Stomach (tissue), 9 donors: ENCODE results near the gene MCF2L. TPM values are rescaled to one million over a fixed set of nuclear protein-coding genes. Genes with fewer than 3 reads are reported as not detected.

Experiments used
- DNase-seq, 2 donors: peaks; one replicate each; pipeline versions ENCODE4 v3.0.0 to v3.0.0-alpha.2; 2013 to 2019
- H3K27ac ChIP-seq, 5 donors: fragments of 200-600 bp in 4 of 5; sonication (generic) in 4 of 5; one replicate each; pipeline ENCODE4 v1.5.1; 2013 to 2019; ENCODE audit warnings: mild to moderate bottlenecking in 1 of 5, moderate library complexity in 1 of 5
- H3K27me3 ChIP-seq, 3 donors: fragments of 200-600 bp; sonication (generic); one replicate each; pipeline ENCODE4 v1.5.1; 2017 to 2019; ENCODE audit warnings: mixed run types in 1 of 3
- H3K36me3 ChIP-seq, 4 donors: fragments of 200-600 bp; sonication (generic); 1 replicate in 3 of 4; 2 replicates in 1 of 4; pipeline ENCODE4 v1.5.1; 2016 to 2019
- H3K4me1 ChIP-seq, 4 donors: fragments of 200-600 bp; sonication (generic); one replicate each; pipeline ENCODE4 v1.5.1; 2016 to 2019
- H3K4me3 ChIP-seq, 4 donors: fragments of 200-600 bp; sonication (generic) in 3 of 4; one replicate each; pipeline ENCODE4 v1.5.1; 2016 to 2019; ENCODE audit warnings: mild to moderate bottlenecking in 1 of 4
- H3K9me3 ChIP-seq, 4 donors: fragments of 200-600 bp; sonication (generic); one replicate each; pipeline ENCODE4 v1.5.1; 2016 to 2019
- EP300 ChIP-seq: sonication (generic); formaldehyde crosslinking; IDR thresholded peaks from one replicate; pipeline ENCODE4 v1.6.1; 2017; ENCODE audit warnings: antibody characterized with exemption
- POLR2A ChIP-seq, 4 donors: fragments of 450-650 bp; IDR thresholded peaks; one replicate each; pipeline ENCODE4 v1.6.1; 2016; ENCODE audit warnings: antibody characterized with exemption in 4 of 4, control low read depth in 2 of 4, mild to moderate bottlenecking in 1 of 4, moderate library complexity in 1 of 4
- POLR2AphosphoS5 ChIP-seq, 3 donors: sonication (generic); formaldehyde crosslinking; IDR thresholded peaks; one replicate each; pipeline ENCODE4 v1.6.1; 2016; ENCODE audit warnings: antibody characterized with exemption in 3 of 3
- WGBS, 5 donors: extraction: QIAGEN DNeasy Blood & Tissue Kit in 3 of 5; methylation state at CpG; one replicate each; pipeline versions ENCODE4 v1.1.5 to v1.1.7; 2013 to 2018; 5-methylcytosine and 5-hydroxymethylcytosine counted together
- intact Hi-C: fragments of 100-400 bp; cut with DNase I; formaldehyde crosslinking; loops from one replicate; pipeline ENCODE4 v1.15.1; 2023; ENCODE audit warnings: low total_unique reads
- polyA plus RNA-seq, 3 donors: library from polyadenylated mRNA; stranded (reverse); fragments of 200-250 nt; gene quantifications; one replicate each; pipeline ENCODE4 v1.2.3, GENCODE V29; 2013
- total RNA-seq, 5 donors: library from RNA; depleted of rRNA; stranded (reverse); fragments of >200 nt; gene quantifications; one replicate each; pipeline versions ENCODE4 v1.1.0 to v1.2.3, GENCODE V29; 2014 to 2016
- TF ChIP-seq, protein P1 (sequence below), 7 experiments: fragments of 450-650 bp in 4 of 7; fragments of 200-600 bp in 3 of 7; sonication (generic) in 3 of 7; IDR thresholded peaks; one replicate each; pipeline ENCODE4 v1.5.1; 2016 to 2019; ENCODE audit warnings: antibody characterized with exemption in 7 of 7, control low read depth in 2 of 7, mild to moderate bottlenecking in 1 of 7
- donor health status: healthy with polysubstance abuse.
- donor health status: Bipolar disorder and iron deficiency.
- donor health status: healthy.

The MCF2L gene
- total and polyA plus RNA-seq, 8 donors: 10.8 to 363 (median 39.4) TPM

DNA sequence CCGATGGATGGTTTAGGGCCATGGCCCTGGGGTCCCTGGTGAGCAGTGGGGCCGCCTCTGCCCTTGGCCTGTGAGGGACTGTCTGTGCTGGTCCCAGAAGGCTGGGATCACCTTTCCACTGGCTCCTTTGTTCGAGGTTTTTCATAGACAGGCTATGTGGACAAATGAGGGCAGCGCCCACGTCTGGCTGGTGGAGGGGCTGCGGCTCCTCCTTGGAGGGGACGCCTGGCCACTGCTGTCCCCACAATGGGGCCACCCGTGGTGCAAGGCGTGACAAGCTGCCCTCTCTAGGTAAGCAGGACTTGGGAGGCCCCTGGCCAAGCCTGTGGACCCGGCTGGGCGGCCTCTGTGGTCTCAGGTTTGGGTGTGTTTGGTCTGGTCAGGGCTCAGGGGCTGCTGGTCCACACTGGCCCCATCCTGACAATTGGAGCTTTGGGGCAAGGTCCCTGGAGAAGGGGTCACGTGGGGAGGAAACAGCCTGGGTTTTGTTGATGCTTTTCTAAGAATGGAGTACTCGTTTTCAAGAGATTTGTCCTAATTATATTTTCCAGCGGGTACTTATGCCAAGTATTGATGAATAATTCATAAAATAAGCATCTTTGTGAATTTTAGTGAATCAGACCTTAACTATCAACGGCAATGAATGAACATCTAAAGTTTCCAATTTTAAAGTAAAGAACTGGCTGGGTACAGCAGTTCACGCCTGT, 33.3 kb downstream of the MCF2L start:
- H3K4me1 ChIP-seq: peaks cover 33 to 45% (median 35%) of the 10 kb centered on the region in 4 donors
- 39 to 60% (median 52%) methylated on average over 7 to 16 of the region's 16 CpGs for WGBS, 5 donors
- peak in 1 of 2 donors; percentile 79 for DNase-seq
- peak overlapping the region in 4 of 5 donors; percentile 13 to 61 (median 43) for H3K27ac ChIP-seq
- no peak for TF ChIP-seq POLR2A (IDR thresholded peaks at IDR 0.05)
- no peak for TF ChIP-seq EP300
- TF ChIP-seq POLR2AphosphoS5 (IDR thresholded peaks at IDR 0.05): no peak
- TF ChIP-seq, protein P1, sequence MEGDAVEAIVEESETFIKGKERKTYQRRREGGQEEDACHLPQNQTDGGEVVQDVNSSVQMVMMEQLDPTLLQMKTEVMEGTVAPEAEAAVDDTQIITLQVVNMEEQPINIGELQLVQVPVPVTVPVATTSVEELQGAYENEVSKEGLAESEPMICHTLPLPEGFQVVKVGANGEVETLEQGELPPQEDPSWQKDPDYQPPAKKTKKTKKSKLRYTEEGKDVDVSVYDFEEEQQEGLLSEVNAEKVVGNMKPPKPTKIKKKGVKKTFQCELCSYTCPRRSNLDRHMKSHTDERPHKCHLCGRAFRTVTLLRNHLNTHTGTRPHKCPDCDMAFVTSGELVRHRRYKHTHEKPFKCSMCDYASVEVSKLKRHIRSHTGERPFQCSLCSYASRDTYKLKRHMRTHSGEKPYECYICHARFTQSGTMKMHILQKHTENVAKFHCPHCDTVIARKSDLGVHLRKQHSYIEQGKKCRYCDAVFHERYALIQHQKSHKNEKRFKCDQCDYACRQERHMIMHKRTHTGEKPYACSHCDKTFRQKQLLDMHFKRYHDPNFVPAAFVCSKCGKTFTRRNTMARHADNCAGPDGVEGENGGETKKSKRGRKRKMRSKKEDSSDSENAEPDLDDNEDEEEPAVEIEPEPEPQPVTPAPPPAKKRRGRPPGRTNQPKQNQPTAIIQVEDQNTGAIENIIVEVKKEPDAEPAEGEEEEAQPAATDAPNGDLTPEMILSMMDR (IDR thresholded peaks at IDR 0.05): peak in 5 of 7 experiments; percentile 28 to 59 (median 41)
- H3K36me3 ChIP-seq: peaks cover 0 to 7% (median 3%) of the 10 kb centered on the region in 4 donors
- intact Hi-C loops: no loop called here
- H3K4me3 ChIP-seq: peak overlapping the region; percentile 31 to 49 (median 38)
- no peaks in the 10 kb centered on the region for H3K9me3 ChIP-seq
- H3K27me3 ChIP-seq: peaks cover 0 to 48% (median 13%) of the 10 kb centered on the region in 3 donors

DNA sequence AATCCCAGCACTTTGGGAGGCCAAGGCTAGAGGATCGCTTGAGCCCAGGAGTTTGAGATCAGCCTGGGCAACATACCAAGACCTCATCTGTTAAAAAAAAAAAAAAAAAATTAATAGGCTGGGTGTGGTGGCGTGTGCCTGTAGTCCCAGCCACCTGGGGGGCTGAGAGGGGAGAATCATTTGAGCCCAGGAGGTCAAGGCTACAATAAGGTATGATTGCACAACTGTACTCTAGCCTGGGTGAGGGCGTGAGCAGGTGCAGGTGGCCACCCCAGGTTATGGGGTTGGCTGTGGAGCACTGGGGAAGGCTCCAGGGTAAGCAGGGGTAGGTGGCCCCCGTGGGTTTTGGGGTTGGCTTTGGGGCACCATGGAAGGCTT, 33.9 kb downstream of the MCF2L start:
- 80 to 92% (median 82%) methylated on average over 4 of the region's 4 CpGs for WGBS, 5 donors
- Histone ChIP-seq H3K9me3 (no peaks in the 10 kb centered on the region), H3K27ac (no peak overlapping the region), H3K4me3 (no peak overlapping the region), H3K27me3 (peaks cover 0 to 43% (median 13%) of the 10 kb centered on the region in 3 donors), H3K4me1 (peaks cover 28 to 39% (median 30%) of the 10 kb centered on the region in 4 donors), H3K36me3 (peaks cover 0 to 7% (median 3%) of the 10 kb centered on the region in 4 donors)
- no peak for DNase-seq
- no peak for TF ChIP-seq POLR2A (IDR thresholded peaks at IDR 0.05)
- no peak for TF ChIP-seq EP300
- no peak for TF ChIP-seq POLR2AphosphoS5 (IDR thresholded peaks at IDR 0.05)
- TF ChIP-seq, protein P1 (IDR thresholded peaks at IDR 0.05): no peak
- intact Hi-C loops: no loop called here

DNA sequence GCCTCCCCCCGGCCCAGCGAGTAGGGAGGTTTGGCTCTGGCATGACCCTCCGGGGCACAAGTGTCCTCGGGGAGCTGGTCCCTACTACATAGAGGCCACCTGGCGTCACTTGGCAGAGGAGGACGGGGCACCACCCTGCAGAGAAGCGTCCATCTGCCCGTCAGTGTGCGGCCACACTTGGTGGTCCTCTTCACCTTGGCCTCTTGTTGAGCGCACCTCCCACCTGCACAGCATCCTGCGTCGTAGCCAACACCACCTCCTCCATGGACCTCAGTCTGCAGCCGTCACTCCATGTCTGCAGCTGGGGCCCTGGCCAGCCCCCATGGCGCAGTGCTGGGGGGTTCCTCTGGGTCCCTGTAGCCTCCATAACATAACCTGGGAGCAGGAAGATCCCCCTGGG, 35.1 kb downstream of the MCF2L start:
- Histone ChIP-seq H3K27ac (no peak overlapping the region), H3K4me1 (peaks cover 17 to 28% (median 21%) of the 10 kb centered on the region in 4 donors), H3K9me3 (no peaks in the 10 kb centered on the region), H3K36me3 (peaks cover 0 to 7% (median 3%) of the 10 kb centered on the region in 4 donors), H3K27me3 (peaks cover 0 to 43% (median 13%) of the 10 kb centered on the region in 3 donors), H3K4me3 (no peak overlapping the region)
- TF ChIP-seq POLR2AphosphoS5 (IDR thresholded peaks at IDR 0.05) (no peak), POLR2A (IDR thresholded peaks at IDR 0.05) (no peak), EP300 (no peak)
- TF ChIP-seq, protein P1 (IDR thresholded peaks at IDR 0.05): no peak
- intact Hi-C loops: no loop called here
- no peak for DNase-seq
- 85 to 90% (median 88%) methylated on average over 14 of the region's 14 CpGs for WGBS, 5 donors

DNA sequence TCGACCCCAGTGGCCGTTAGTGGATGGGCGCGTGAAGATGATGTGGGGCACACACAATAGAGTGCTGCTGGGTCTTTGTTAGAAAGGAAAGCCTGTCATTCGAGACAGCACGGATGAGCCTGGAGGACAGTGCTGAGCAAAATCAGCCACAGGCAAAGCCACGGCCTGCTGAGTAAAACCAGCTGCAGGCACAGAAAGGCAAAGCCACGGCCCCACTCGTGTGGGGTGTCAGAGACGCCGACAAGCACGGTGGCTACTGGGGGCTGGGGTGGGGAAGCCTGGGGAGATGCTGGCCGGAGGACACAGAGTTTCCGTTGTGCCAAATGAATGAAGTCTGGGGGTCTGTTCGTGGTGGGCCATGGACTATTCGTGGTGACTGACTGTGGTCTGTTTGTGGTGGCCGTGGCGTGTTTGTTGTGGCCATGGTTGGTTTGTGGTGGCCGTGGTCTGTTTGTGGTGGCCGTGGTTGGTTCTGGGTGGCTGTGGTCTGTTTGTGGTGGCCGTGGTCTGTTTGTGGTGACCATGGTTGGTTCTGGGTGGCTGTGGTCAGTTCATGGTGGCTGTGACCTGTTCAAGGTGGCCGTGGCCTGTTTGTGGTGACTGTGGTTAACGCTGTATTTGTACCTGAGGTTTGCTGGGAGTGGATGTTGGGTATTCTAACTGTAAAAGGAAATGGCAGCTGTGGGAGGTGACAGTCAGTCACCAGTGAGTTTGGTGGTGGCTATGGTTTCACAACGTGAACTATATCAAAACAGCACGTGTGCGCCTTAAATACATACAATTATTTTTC, 36.3 kb downstream of the MCF2L start:
- 82 to 91% (median 89%) methylated on average over 25 to 26 of the region's 26 CpGs for WGBS, 5 donors
- no peak overlapping the region for H3K27ac ChIP-seq
- no peaks in the 10 kb centered on the region for H3K9me3 ChIP-seq
- H3K27me3 ChIP-seq: peaks cover 0 to 34% (median 13%) of the 10 kb centered on the region in 3 donors
- no peak for DNase-seq
- TF ChIP-seq POLR2A (IDR thresholded peaks at IDR 0.05): no peak
- TF ChIP-seq POLR2AphosphoS5 (IDR thresholded peaks at IDR 0.05): no peak
- no peak for TF ChIP-seq EP300
- TF ChIP-seq, protein P1 (IDR thresholded peaks at IDR 0.05): no peak
- intact Hi-C loops: no loop called here
- H3K4me1 ChIP-seq: peaks cover 21 to 30% (median 24%) of the 10 kb centered on the region in 4 donors
- H3K36me3 ChIP-seq: peaks cover 0 to 7% (median 3%) of the 10 kb centered on the region in 4 donors
- no peak overlapping the region for H3K4me3 ChIP-seq
